H1 (cell line): ENCODE results near the gene PSMC5. TPM values are rescaled to one million over a fixed set of nuclear protein-coding genes. Genes with fewer than 3 reads are reported as not detected.

ENCODE experiments used
- CHD7 ChIP-seq: fragments of 300-600 bp; sonication (generic); IDR thresholded peaks from 2 replicates; pipeline ENCODE4 v1.7.1; 2012; ENCODE audit warnings: low read length, moderate library complexity, mild to moderate bottlenecking, inconsistent platforms; ENCODE audit not compliant: insufficient replicate concordance
- E2F6 ChIP-seq: IDR thresholded peaks from 2 replicates; pipeline ENCODE4 v1.6.1; 2012; ENCODE audit warnings: inconsistent platforms
- EZH2 ChIP-seq: fragments of 200-600 bp; sonication (generic); IDR thresholded peaks from 2 replicates; pipeline ENCODE4 v1.7.1; 2012; ENCODE audit warnings: low read depth, mild to moderate bottlenecking, moderate library complexity, low read length, inconsistent platforms; ENCODE audit not compliant: severe bottlenecking
- RBBP5 ChIP-seq: IDR thresholded peaks from 2 replicates; pipeline ENCODE4 v1.7.1; 2012; ENCODE audit warnings: low read depth, mild to moderate bottlenecking, inconsistent platforms, low read length, moderate library complexity, borderline replicate concordance
- polyA plus RNA-seq, 7 experiments: library from polyadenylated mRNA; depleted of rRNA in 3 of 7; stranded (reverse) in 5 of 7; unstranded in 2 of 7; fragments of >200 nt in 5 of 7; fragments of 200-250 nt in 2 of 7; gene quantifications; 1 replicate in 5 of 7; 2 replicates in 1 of 7; 4 replicates in 1 of 7; pipeline versions ENCODE4 v1.2.1 to v1.2.3, GENCODE V29; 2011 to 2013; ENCODE audit warnings: missing spikeins in 2 of 7, mixed read lengths in 2 of 7
- total RNA-seq: library from RNA; stranded (reverse); fragmentation: NEBNext Ultra II Directional; extraction: Animal tissue kit (Norgen Biotek cat#: 25700); gene quantifications from 2 replicates; pipeline ENCODE4 v1.2.1, GENCODE V29; 2021

Gene PSMC5
- total and polyA plus RNA-seq, 2 of the 8 experiments (the other 6 are each of a cell fraction or from before 2014, with no cell fraction given) = 172 to 180 TPM

- no peak for TF ChIP-seq CHD7
- no peak for TF ChIP-seq E2F6
- TF ChIP-seq EZH2 = no peak
- TF ChIP-seq RBBP5 = no peak
Observed at GRCh38 chr17:63830278-63830677, 3.0 kb downstream of the PSMC5 start (continued).
